ENCODE results near the gene GRWD1.

- TF ChIP-seq USF2 (IDR thresholded peaks at IDR 0.05; ENCODE audit: low read depth, low read length) (no peak), CTCF (conservative IDR thresholded peaks at IDR 0.05; ENCODE audit: low read depth, low read length) (no peak), CEBPB (IDR thresholded peaks at IDR 0.05; ENCODE audit: low read depth, low read length) (no peak), SMC3 (IDR thresholded peaks at IDR 0.05; ENCODE audit: low read depth, low read length) (no peak), POLR2A (IDR thresholded peaks at IDR 0.05; ENCODE audit: low read depth, low read length) (no peak), RCOR1 (IDR thresholded peaks at IDR 0.05; ENCODE audit: insufficient replicate concordance, low read length) (no peak), CHD1 (IDR thresholded peaks at IDR 0.05; ENCODE audit: low read depth, low read length) (no peak), MAZ (IDR thresholded peaks at IDR 0.05; ENCODE audit: borderline replicate concordance, low read depth, low read length) (no peak), MXI1 (IDR thresholded peaks at IDR 0.05; ENCODE audit: borderline replicate concordance, low read depth, low read length) (no peak), RFX5 (IDR thresholded peaks at IDR 0.05; ENCODE audit: low read depth, low read length) (no peak), FOS (IDR thresholded peaks at IDR 0.05; ENCODE audit: low read depth, low read length) (no peak)
Measured at GRCh38 chr19:48491793-48492123, 46.0 kb downstream of the GRWD1 start.
